HTR-8/SVneo (cell line): ENCODE results near the gene SPINK4.

Experiments used
- DNase-seq: peaks from one replicate; pipeline ENCODE4 v3.0.0; 2011; ENCODE audit warnings: low spot score, mixed read lengths; ENCODE audit not compliant: insufficient read length
- FAIRE-seq: peaks from 2 replicates; lab custom pipeline; 2011; peaks lifted over from hg19 to GRCh38; lab: Jason Lieb, UNC

Gene SPINK4

DNA sequence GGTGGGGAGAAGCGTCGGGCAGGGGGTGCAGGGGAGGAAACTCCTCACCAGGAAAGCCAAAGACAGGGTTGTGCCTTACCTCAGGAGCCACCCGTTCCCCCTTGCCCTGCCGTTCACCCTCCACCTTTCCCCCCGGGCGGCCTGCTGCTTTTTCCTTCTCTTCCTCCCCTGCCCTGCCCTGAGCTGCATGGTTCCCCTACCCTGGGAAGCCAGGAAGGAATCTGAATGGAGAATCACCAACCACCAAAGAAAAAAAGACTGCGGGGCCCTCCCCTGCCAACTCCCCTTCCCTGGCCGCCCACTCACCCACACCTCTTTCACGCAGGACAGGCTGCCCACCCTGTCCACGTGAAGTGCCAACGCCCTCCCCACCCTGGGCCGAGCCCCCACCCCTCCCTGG, 49.5 kb downstream of the SPINK4 start:
- no peak for FAIRE-seq
- no peak for DNase-seq

GRCh38 chr9:33289936-33290246, 49.9 kb downstream of the SPINK4 start:
- FAIRE-seq (no peak), DNase-seq (no peak)

GRCh38 chr9:33290247-33291030, 50.5 kb downstream of the SPINK4 start, which contains the start of gene NFX1:
NFX1 (plus strand) TSS chr9:33290516; CDS start chr9:33290573, 57 bp downstream.
- DNase-seq = peak; percentile 89
- peak; percentile 76 for FAIRE-seq

DNA sequence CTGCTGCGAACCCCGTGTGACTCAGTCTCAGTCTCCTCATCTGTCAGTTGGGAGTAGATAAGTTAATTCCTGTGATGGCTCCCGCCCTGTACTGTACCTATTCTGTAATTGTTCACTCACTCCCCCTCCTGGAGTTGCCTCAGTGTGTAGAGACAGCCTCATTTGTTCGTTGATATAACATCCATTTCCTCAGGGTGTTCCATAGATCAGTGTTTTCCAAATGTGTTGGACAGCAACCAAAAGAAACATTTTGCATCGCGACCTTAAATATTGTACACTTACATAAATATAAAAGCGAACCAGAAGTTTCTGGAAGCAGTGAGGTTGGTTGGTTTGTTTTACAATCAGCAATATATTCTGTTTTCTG, 51.0 kb downstream of the SPINK4 start:
- FAIRE-seq = no peak
- no peak for DNase-seq

DNA sequence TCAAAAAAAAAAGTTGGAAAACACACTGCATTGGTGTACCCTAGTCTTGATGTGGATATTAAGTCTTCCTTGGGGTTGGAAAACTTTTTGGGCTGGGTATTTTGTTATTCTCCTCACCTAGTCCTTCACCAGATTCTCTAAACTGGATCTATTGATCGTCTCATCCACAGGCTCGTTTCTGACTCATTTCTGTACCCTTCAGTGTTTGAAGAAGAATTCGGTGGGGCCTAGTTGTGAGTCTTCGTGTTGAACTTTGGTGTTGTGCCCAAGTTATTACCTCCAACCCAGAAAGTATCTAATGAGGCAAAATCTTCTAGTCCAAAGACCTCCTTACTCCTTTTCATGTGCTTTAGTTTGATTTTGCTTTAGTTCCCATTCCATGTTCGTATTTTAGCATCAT, 51.9 kb downstream of the SPINK4 start:
- no peak for FAIRE-seq
- no peak for DNase-seq

DNA sequence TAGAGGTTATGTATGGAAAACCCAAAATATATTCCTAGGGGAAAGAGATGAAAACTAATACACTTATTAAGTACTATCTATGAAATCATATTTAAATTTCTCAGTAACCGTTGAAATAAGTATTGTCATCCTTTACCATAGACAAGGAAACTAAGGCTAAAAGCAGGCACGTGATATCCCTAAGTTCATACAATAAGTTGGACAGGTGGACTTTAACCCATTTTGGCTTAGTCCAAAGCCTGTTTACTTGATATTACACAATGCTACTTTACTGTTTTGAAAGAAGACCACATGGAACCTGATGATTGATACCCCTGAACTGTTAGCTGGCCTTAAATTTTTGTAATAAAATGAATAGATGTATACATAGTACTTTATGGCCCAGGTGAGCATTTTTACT, 53.8 kb downstream of the SPINK4 start:
- no peak for FAIRE-seq

GRCh38 chr9:33294670-33295432, 54.9 kb downstream of the SPINK4 start:
- FAIRE-seq (no peak), DNase-seq (no peak)

More for the DNA sequence above, 53.8 kb downstream of the SPINK4 start:
- DNase-seq = no peak

- no peak for FAIRE-seq
- no peak for DNase-seq
Observed at GRCh38 chr9:33295571-33295970, 55.6 kb downstream of the SPINK4 start.

DNA sequence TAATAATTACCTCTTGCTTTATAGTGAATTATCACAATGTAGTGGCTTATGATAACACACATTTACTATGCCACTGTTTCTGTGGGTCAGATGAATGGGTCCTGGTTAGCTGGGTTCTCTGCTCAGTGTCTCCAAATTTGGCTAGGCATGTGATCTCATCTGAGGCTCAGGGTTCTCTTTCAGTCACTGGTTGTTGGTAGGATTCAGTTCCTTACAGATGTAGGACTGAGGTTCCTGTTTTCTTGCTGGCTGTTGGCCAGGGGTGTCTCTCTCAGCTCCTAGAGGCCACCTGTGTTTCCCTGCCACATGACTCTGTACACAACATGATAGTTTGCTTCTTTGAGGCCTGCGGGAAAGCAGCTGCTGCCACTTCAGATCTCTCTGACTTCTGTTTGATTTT, 57.5 kb downstream of the SPINK4 start:
- no peak for FAIRE-seq

More for the DNA sequence above, 57.5 kb downstream of the SPINK4 start:
- no peak for DNase-seq
